ENCODE data around the gene TLR5. TPM values are rescaled to one million over a fixed set of nuclear protein-coding genes. Genes with fewer than 3 reads are reported as not detected.

The TLR5 gene
- polyA plus RNA-seq, 1 of the 3 experiments (the other 2 are of a cell fraction) = not detected

GRCh38 chr1:223087291-223088255, 55.5 kb downstream of the TLR5 start:
- Histone ChIP-seq H3K27ac (ENCODE audit: low read depth in 2 of 2, low read length in 1 of 2) (no peak overlapping the region), H3K79me2 (ENCODE audit: insufficient read depth) (no peaks in the 10 kb centered on the region), H4K20me1 (ENCODE audit: insufficient read depth) (no peaks in the 10 kb centered on the region), H3K9me3 (no peaks in the 10 kb centered on the region), H3K9ac (no peak overlapping the region), H3F3A (replicated peaks; ENCODE audit: insufficient read depth) (no peaks in the 10 kb centered on the region), H3K27me3 (ENCODE audit: insufficient read depth) (no peaks in the 10 kb centered on the region; the same call in 1 of the 2 replicates), H3K9me2 (no peaks in the 10 kb centered on the region), H3K4me2 (no peak overlapping the region; the same call in 1 of the 2 replicates), H3K4me3 (ENCODE audit: low read depth in 2 of 2, low read length in 1 of 2) (no peak overlapping the region), H2AFZ (ENCODE audit: low read depth) (no peak overlapping the region), H3K4me1 (ENCODE audit: control insufficient read depth in 1 of 2, insufficient read depth in 2 of 2, low read depth in 1 of 2, low read length in 1 of 2) (peaks cover 0 to 9% of the 10 kb centered on the region in 2 experiments; a peak in 1 of 4 replicates), H3K36me3 (replicated peaks in 1 of 2; ENCODE audit: control insufficient read depth in 1 of 2, insufficient read depth in 2 of 2, low read length in 1 of 2) (no peaks in the 10 kb centered on the region)
- 58% methylated on average over 10 of the region's 10 CpGs for WGBS (ENCODE audit: low lambda C conversion rate)
- CTCF ChIA-PET = interaction anchor here (0.8 to 6.8 kb wide), 9 partner anchors 24 to 355 kb away, joined by 3 to 93 read pairs (median 4); partner anchors contain the start of gene FAM177B
- POLR2A ChIA-PET = no interaction called here
- no peak for DNase-seq
- TF ChIP-seq ZBTB33 (IDR thresholded peaks at IDR 0.05; ENCODE audit: borderline replicate concordance, low read depth) = no peak
- no peak for TF ChIP-seq TAF1 (IDR thresholded peaks at IDR 0.05; ENCODE audit: borderline replicate concordance, low read depth, low read length)
- TF ChIP-seq EZH2phosphoT487 (IDR thresholded peaks at IDR 0.05; ENCODE audit: borderline replicate concordance, low read depth) = no peak

GRCh38 chr1:223084464-223084866, 58.6 kb downstream of the TLR5 start:
- TF ChIP-seq RXRA (IDR thresholded peaks at IDR 0.05; ENCODE audit: borderline replicate concordance, low read depth) (no peak), FOSL2 (IDR thresholded peaks at IDR 0.05; ENCODE audit: borderline replicate concordance, low read depth) (no peak), JUND (IDR thresholded peaks at IDR 0.05) (no peak), PBX3 (IDR thresholded peaks at IDR 0.05) (no peak), NFIC (IDR thresholded peaks at IDR 0.05; ENCODE audit: borderline replicate concordance) (no peak)
- POLR2A ChIA-PET = no interaction called here
- no peak overlapping the region for H3K9ac ChIP-seq
- no peaks in the 10 kb centered on the region for H3K9me3 ChIP-seq
- 73% methylated on average over 8 of the region's 8 CpGs for WGBS (ENCODE audit: low lambda C conversion rate)
- no peaks in the 10 kb centered on the region for H3K36me3 ChIP-seq (replicated peaks in 1 of 2; ENCODE audit: control insufficient read depth in 1 of 2, insufficient read depth in 2 of 2, low read length in 1 of 2)
- no peaks in the 10 kb centered on the region for H3F3A ChIP-seq (replicated peaks; ENCODE audit: insufficient read depth)
- H3K4me2 ChIP-seq = no peak overlapping the region
- H2AFZ ChIP-seq (ENCODE audit: low read depth) = no peak overlapping the region
- H3K9me2 ChIP-seq = no peaks in the 10 kb centered on the region
- H3K27ac ChIP-seq (ENCODE audit: low read depth in 2 of 2, low read length in 1 of 2) = no peak overlapping the region
- H4K20me1 ChIP-seq (ENCODE audit: insufficient read depth) = no peaks in the 10 kb centered on the region
- H3K79me2 ChIP-seq (ENCODE audit: insufficient read depth) = no peaks in the 10 kb centered on the region
- H3K4me1 ChIP-seq (ENCODE audit: control insufficient read depth in 1 of 2, insufficient read depth in 2 of 2, low read depth in 1 of 2, low read length in 1 of 2) = peaks cover 0 to 11% of the 10 kb centered on the region in 2 experiments; a peak in 1 of 4 replicates
- no peak for DNase-seq
- no peaks in the 10 kb centered on the region; the same call in 1 of the 2 replicates for H3K27me3 ChIP-seq (ENCODE audit: insufficient read depth)
- CTCF ChIA-PET = interaction anchor here (1.2 to 4.5 kb wide), 2 partner anchors 39 to 346 kb away, joined by 3 to 29 read pairs; no protein-coding TSS in a partner anchor
- no peak overlapping the region for H3K4me3 ChIP-seq (ENCODE audit: low read depth in 2 of 2, low read length in 1 of 2)
